DMS53 treated with DMSO at 0.1 percent for 48 hours (cell line): Measurements from ENCODE around the gene NHLRC1.

Experiments used
- DNase-seq: peaks from one replicate; lab custom pipeline; 2025; ENCODE audit not compliant: unreplicated experiment; lab: John Stamatoyannopoulos, UW

NHLRC1 gene

GRCh38 chr6:18139935-18140621 is 17.6 kb upstream of the NHLRC1 start:
- DNase-seq, result no peak

GRCh38 chr6:18138906-18139305 is 16.4 kb upstream of the NHLRC1 start:
- DNase-seq, result no peak

- no peak for DNase-seq
Observed at GRCh38 chr6:18136260-18136659, 13.8 kb upstream of the NHLRC1 start.

GRCh38 chr6:18135171-18135570 is 12.7 kb upstream of the NHLRC1 start:
- no peak for DNase-seq

GRCh38 chr6:18132346-18132745 is 9.9 kb upstream of the NHLRC1 start:
- DNase-seq, result no peak

DNA sequence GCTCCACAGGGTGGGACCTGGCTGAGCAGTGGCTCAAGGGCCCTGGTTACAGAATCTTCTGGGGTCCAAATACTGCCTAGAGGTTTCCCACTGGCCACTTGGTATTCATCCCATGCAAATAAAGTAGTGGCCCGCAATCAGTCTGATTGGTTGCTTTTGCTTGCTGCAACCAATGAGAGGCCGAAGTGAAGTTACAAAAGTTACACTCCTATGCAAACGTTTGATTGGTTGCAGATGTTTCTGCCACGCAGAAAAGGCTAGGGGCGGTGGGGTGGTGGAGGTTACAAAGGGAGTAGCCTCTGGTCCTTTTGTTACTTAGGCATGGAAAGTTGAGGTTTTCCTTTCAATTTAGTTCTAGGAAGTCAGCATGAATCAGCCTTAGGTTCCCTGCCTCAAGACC is 3.6 kb upstream of the NHLRC1 start:
- DNase-seq, result no peak

DNA sequence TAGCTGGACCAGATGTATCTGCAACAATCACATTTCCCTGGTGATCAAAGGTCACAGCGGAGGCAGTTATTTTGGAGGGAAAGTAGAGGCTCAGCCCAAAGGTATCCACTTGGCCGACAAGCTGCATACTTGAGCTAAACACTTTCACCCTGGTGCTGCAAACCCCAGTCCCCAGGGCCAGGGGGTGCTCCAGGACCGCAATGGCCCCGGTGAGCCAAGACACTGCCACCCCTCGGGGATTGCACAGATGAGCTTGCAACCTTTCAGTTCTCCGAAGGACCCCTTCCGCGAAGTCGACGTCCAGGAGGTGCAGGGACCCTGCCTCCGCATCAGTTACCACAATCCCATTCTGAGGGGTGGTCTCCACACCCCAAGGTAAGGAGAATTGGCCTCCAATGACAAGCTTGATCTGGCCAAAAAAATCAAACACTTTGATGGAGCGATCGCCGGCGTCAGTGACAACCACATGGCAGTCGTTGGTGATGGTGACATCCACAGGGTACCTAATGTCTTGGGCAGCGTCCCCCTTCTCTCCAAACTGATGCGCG is 823 bp downstream of the NHLRC1 start:
- no peak for DNase-seq

- DNase-seq, result no peak
Observed at GRCh38 chr6:18119236-18119635, 3.2 kb downstream of the NHLRC1 start.

- DNase-seq, result no peak
Observed at GRCh38 chr6:18118330-18118729, 4.1 kb downstream of the NHLRC1 start.

DNA sequence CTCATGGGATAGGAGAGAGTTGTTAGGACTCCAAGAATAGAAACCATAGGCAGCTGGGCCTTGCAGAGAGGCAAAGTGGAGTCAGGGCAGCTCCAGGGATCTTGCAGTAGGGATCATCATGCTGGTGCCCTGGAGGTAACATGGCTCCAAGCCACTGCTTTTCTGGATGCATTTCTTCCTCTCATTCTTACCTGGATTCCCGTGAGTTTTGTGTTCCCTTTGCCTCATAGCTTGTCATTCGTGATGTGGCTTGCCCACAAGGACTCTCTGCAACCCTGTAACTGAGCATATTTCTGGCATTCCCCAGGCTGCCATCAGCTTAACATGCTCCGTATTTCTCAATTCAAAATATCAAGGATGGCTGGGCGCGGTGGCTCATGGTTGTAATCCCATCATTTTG is 5.3 kb downstream of the NHLRC1 start:
- DNase-seq, result no peak

DNA sequence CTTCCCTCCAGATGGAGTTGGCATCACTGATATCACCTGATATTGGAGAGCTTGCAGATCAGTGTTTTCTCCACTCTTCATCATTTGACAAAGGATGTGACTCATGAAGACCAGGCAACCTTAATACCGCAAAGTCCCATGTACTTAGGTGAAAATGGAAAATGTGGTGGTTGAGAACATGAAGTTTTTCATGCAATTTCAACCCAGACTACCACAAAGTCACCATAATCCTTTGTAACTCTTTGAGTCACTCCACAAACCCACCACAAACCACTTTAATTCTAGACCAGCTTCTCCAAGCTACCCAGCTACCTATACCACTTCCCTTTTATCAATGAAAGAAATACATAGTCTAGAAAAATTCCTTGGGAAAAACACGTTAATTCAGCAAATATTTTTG is 7.1 kb downstream of the NHLRC1 start:
- DNase-seq, result no peak

GRCh38 chr6:18110162-18110561 is 12.3 kb downstream of the NHLRC1 start:
- no peak for DNase-seq

DNA sequence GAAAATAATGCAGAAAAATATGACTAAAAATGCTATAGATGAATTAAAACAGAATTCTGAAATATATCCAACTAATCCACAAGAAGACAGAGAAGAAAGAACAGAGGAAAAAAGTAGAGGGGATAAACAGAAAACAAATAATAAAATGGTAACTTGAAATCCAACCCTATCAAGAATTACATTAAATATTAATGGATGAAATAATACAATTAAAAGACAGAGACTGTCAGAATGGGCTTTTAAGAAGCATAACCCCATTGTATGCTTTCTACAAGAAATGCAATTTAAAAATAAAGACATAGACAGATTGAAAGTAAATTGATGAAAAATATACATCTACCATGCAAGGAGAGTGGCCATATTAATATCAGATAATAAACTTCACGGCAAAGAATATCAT is 15.4 kb downstream of the NHLRC1 start:
- DNase-seq, result no peak

DNA sequence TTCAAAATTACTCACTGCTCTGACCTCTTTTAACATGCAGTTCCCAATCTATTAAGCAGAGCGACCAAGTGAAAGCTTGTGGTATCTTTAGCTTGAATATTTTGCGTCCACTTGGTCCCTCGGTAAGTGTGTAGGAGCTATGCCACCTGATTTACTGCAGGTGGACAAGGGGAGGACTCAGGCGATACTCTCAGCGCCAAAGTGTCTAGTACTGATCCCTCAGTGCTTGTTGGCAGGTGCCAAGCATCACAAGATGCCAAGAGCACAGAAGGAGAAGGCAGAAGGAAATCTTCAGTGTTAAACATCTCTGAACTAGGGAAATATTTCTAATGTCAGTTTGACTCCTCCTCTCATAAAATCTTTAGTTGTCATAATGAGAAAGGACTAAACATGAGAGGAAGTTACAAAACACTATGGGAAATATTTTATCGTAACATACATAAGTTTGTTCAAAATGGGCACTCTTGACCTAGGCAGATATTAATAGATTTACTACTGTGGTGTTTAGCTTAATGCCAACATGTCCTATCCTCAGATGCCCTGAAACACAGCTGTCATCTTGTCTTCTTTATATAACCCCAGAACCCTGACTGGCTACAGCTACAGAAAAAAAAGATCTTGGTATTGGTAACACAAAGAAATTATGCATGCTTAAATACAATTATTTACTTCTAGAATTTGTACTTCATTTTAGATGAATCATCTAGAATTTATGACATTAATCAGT is 19.5 kb downstream of the NHLRC1 start:
- DNase-seq, result no peak

DNA sequence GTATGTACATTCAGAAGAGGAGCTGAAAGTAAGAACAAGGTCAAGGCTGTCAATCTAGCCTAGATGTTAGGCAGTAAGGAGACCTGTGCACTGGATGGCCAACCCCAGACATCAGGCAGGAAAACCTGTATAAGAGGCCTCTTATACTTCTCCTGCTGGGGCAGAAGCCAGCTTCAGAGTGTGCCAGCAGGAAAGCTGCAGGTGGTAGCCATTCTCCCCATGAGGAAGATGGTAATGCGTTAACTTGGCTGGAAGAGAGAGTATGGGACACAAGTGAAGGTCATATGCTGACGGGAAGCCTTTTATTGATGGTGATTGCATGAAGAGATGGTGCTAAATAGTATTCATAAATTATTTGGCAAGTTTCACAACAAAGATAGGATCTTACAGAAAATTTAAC is 20.6 kb downstream of the NHLRC1 start:
- DNase-seq, result no peak

- DNase-seq, result no peak
Observed at GRCh38 chr6:18101271-18101670, 21.2 kb downstream of the NHLRC1 start.

- DNase-seq, result no peak
Observed at GRCh38 chr6:18100296-18100695, 22.2 kb downstream of the NHLRC1 start.

DNA sequence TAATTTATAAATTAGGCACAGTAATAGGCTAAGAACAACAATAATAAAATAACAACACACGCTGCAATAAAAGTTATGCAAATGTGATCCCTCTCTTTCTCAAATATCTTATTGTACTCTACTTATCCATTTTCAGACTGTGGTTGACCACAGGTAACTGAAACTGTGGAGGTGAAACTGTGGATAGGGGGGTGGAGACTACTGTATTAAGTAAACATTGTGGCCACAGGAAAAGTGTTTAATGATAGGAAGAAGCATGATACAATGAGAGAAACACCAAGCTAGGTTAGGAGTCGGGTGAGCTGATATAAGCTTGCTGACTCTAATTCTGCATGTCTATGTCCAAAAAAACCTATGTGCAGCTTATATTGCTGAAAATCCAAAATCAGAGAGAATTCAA is 23.0 kb downstream of the NHLRC1 start:
- no peak for DNase-seq

DNA sequence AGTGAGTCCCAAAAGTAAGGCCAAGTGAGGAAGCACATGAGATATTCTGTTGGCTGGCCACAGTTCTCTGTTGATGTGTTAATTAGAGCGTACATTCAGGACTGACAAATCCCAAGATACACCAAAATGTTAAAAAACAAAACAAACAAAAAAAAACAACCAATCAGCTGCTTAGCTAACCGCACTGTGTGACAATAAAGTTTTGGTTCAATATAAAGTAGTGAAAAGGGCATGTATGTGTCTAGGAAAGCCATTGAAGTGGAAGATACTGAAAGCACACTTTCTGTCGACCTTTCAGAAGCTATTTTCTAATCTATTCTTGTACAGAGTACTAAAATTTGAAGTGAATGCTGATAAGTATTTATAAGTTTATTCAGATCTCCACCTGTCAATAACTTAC is 26.1 kb downstream of the NHLRC1 start:
- no peak for DNase-seq

GRCh38 chr6:18091382-18091781 is 31.1 kb downstream of the NHLRC1 start:
- DNase-seq, result no peak

GRCh38 chr6:18090349-18090786 is 32.1 kb downstream of the NHLRC1 start:
- no peak for DNase-seq
